HG02642 (cell line): Measurements from ENCODE around the gene ZW10.
"Not testable (repeated sequence)": the region's sequence is repeated elsewhere in the genome, so short reads cannot be mapped to it uniquely, and the experiment has no call there.

Experiments
- ATAC-seq: cut with Tn5 transposase; IDR thresholded peaks from one replicate; pipeline ENCODE4 v1.9.1; 2021; ENCODE audit warnings: mild to moderate bottlenecking; ENCODE audit not compliant: unreplicated experiment, poor library complexity

ZW10 gene

GRCh38 chr11:113705871-113706655 is 67.4 kb downstream of the ZW10 start, which contains the start of gene TMPRSS5:
TMPRSS5 (minus strand) TSS chr11:113706308; CDS start chr11:113706224, 84 bp downstream.
- ATAC-seq, result no peak

- not testable (repeated sequence) for ATAC-seq
Observed at GRCh38 chr11:113703551-113703950, 69.9 kb downstream of the ZW10 start.

DNA sequence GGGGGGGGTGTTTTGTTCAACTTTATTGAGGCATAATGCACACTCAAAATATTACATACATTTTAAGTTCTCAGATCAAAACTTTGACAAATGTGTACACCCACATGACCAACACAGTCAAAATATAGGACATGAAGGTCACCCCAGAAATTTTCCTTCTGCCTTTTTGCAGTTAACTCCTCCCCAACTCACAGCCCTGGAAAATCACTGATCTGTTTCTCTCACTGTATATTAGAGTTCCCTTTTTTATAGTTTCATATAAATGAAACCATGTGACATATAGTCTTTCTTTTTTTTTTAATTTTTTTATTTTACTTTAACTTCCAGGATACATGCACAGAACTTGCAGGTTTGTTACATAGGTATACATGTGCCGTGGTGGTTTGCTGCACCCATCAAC is 72.0 kb downstream of the ZW10 start:
- ATAC-seq, result no peak

GRCh38 chr11:113698515-113698914 is 75.0 kb downstream of the ZW10 start:
- no peak for ATAC-seq

DNA sequence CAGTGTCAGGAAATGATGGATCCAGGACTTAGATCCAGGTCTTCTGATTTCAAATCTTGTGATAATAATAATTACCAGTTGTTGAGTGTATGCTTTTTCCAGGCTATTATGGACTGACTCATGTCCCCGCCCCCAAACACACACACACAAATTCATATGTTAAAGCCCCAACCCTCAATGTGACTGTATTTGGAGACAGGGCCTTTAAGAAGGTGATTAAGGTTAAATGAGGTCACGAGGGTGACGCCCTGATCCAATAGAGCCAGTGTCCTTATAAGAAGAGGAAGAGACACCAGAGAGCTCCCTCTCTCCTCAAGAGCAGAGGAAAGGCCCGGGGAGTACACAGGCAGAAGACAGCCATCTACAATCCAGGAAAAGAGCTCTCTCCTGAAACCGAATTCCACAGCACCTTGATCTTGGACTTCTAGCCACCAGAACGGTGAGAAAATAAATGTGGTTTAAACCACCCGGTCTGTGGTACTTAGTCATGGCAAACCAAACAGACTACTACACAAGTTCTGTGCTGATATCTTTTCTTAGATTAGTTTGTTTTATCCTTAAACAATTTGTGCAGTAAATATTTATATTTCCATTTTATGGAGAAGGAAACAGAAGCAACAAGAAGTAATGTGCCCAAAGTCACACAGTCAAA is 75.6 kb downstream of the ZW10 start:
- ATAC-seq, result no peak

DNA sequence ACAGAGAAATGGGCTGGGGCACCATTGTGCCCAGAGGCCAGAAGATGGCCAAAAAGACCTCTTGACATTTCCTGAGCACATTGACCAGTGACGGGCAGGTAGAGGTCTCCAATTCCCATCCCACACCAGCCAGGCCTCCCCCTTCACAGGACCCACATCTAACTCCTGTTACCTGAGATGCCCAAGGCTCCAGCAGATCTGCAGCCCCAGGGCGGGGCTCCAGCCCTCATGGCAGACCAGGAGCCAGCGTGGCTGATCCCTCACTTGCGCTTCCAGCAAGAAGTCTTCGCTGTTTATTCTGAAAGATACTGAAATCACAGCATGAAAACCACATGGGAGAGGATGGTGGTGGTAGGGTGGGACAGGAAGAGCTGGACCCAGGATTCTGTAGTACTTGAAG is 76.4 kb downstream of the ZW10 start:
- ATAC-seq, result no peak

DNA sequence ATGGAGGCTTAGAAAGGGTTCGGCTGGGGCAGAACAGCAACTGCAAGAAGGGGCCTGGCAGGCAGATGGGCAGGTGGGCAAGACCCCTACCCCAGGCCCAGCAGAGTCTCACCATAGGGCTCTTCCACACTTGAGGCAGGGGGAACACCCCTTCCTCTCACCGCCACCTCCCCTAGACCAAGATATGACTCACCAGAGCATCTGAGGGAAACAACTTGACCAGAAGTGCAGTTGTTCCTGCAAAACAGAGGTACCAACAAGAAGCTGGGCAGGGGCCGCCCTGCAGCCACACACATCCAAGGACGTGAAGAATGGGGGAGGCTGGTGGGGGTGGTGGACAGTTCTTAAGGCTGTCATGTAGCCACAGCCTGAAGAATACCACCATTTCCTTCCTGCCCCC is 78.3 kb downstream of the ZW10 start:
- no peak for ATAC-seq

GRCh38 chr11:113694390-113694789 is 79.1 kb downstream of the ZW10 start:
- no peak for ATAC-seq

DNA sequence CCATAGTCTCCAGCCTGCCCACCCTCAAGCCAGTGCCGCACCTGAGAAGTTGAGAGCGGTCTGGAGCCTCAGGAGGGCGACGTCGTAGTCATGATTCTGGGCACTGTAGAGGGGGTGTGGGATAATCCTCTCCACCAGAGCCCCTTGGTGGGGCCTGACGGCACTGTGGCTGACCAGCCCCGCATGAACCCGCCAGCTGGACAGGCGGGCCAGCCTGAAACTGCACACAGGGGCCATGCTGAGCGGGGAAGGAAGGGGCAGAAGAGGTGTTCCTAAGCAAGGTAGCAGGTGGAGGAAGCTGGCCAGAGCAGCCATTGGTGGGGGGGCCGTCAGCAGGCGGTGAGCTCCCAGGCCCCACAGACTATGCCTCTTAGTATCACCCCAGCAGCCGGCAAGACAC is 80.5 kb downstream of the ZW10 start:
- ATAC-seq, result no peak

DNA sequence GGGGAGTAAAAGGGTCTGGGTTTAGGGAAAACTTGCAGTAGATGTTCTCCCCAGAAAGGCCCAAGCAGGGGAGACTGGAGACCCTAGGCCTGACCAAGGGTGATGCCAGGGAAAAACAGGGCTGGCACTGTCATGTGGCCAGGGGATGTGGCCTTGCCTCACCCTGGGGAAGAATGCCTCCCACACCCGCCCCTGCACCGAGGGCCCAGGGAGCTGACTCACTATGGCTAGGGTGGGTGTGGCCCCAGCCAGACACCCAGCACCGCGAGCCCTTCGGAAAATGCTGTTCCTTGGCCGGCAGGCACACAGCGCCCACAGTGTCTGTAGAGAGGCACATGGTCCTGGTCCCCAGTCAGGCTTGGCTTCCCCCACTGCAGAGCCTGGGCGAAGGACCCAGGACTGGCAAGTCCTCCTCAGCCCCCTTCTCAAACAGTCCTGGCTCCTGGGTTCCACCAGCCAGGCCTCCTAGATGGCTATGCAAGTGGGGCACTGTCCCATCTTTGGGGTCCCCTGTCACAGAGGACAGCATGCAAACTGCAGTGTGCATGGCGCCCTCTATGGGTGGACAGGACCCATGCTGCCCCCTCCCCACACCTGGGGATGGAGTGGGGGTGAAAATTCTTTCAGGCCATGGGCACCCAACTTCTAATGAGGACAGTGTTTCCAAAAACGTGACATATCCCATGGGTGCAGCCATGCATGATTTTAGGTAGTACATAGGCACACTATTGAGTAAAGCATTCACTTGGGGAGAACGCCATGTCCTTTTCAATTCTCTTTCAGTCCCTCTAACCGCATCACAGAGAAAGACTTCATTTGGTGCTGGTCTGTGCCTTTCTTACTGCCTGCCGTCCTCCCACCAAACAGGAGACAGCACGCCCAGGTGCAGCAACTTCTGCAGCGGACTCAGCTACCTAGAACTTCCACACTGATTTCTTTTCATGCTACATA is 82.6 kb downstream of the ZW10 start:
- no peak for ATAC-seq

GRCh38 chr11:113689768-113690618 is 83.5 kb downstream of the ZW10 start:
- no peak for ATAC-seq

- no peak for ATAC-seq
Observed at GRCh38 chr11:113685654-113686359, 87.7 kb downstream of the ZW10 start.

- no peak for ATAC-seq
Observed at GRCh38 chr11:113684496-113684895, 89.0 kb downstream of the ZW10 start.

GRCh38 chr11:113683481-113684046 is 89.9 kb downstream of the ZW10 start:
- ATAC-seq, result no peak
